ENCODE measurements around the gene RPL10. TPM values are rescaled to one million over a fixed set of nuclear protein-coding genes. Genes with fewer than 3 reads are reported as not detected.
A peak's percentile ranks its signal among the peaks of the same experiment; 100 is the strongest.

Gene RPL10
- polyA plus RNA-seq, 6 donors from 2014 or later: 3,636 to 5,147 (median 4,635) TPM

GRCh38 chrX:154436983-154437752 lies 39.0 kb downstream of the RPL10 start, which contains the start of gene GDI1:
Gene GDI1, plus strand, starts transcription at chrX:154437154. Its CDS starts 101 bp downstream, at chrX:154437255.
- ATAC-seq (ENCODE audit: low read depth in 2 of 2) (peak; percentile 70 to 76), DNase-seq (peak; percentile 59)
- peak within 1 kb of the TSS; percentile 80 to 97 (median 90) for H3K27ac Mint-ChIP-seq
- H3K4me3 Mint-ChIP-seq: peak within 1 kb of the TSS; percentile 77 to 91 (median 86)
- no peaks in the 10 kb centered on the region for H3K27me3 Mint-ChIP-seq
- peaks cover 13 to 18% (median 15%) of the 10 kb centered on the region in 3 donors for H3K4me1 Mint-ChIP-seq
- H3K9me3 Mint-ChIP-seq: peaks cover 0 to 6% (median 0%) of the 10 kb centered on the region in 7 donors
- H3K36me3 Mint-ChIP-seq: no peaks in the 10 kb centered on the region

DNA sequence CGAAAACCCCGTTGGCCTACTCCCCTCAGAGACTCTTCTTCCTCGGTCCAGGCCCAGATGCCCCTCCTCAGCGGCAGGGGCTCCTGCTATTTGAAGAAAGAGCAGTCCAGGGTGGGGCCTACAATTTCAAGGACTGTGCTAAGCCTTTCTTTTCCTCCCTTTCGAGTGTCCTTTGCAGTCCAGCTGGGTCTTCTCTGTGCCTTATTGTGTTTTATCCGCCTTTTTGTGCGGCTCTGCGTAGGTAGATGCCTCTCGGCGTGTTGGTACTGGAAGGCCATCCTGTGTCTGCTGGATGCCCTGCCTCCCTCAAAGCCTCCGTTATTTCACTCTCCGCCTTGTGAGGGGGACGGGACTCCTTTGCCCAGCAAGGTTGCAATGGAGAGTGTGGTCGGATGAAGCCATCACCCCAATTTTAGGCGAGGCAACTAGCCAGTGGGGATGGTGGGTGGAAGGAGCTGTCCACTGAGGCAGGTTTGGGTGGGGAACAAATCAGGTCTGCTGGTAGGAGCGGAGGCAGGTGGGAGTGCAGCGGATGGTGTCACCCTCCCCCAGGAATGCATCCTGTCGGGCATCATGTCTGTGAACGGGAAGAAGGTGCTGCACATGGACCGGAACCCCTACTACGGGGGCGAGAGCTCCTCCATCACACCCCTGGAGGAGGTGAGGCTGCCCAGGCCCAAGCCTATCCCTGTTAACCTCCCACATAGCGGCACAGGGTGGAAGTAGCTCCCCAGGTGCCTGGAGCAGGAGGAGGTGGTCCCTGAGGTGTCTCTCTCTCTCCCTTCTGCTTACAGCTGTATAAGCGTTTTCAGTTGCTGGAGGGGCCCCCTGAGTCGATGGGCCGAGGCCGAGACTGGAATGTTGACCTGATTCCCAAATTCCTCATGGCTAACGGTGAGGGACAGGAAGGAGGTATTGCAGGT lies 40.1 kb downstream of the RPL10 start:
- H3K36me3 Mint-ChIP-seq: no peaks in the 10 kb centered on the region
- peak overlapping the region in 5 of 6 donors; percentile 81 to 94 (median 88) for H3K27ac Mint-ChIP-seq
- DNase-seq: no peak
- no peaks in the 10 kb centered on the region for H3K27me3 Mint-ChIP-seq
- no peak for ATAC-seq (ENCODE audit: low read depth in 2 of 2)
- H3K4me1 Mint-ChIP-seq: peaks cover 13 to 18% (median 15%) of the 10 kb centered on the region in 3 donors
- H3K4me3 Mint-ChIP-seq: peak overlapping the region; percentile 68 to 91 (median 82)
- peaks cover 0 to 6% (median 0%) of the 10 kb centered on the region in 7 donors for H3K9me3 Mint-ChIP-seq

DNA sequence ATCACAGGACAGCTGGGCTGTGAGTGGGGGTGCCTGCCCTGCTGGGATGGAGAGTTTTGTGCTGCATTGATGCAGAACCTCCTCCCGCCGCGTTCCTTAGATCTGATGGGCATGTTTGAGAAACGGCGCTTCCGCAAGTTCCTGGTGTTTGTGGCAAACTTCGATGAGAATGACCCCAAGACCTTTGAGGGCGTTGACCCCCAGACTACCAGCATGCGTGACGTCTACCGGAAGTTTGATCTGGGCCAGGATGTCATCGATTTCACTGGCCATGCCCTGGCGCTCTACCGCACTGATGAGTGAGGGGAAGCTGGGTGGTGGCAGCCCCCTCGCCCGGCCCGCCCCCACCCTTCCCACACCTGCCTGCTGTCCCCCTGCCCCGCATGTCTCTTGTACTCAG lies 41.7 kb downstream of the RPL10 start:
- no peak overlapping the region for H3K27ac Mint-ChIP-seq
- H3K4me1 Mint-ChIP-seq: peaks cover 13 to 23% (median 19%) of the 10 kb centered on the region in 3 donors
- H3K9me3 Mint-ChIP-seq: peaks cover 0 to 6% (median 0%) of the 10 kb centered on the region in 7 donors
- peak overlapping the region in 1 of 8 donors; percentile 51 for H3K4me3 Mint-ChIP-seq
- H3K36me3 Mint-ChIP-seq: no peaks in the 10 kb centered on the region
- no peak for DNase-seq
- no peak for ATAC-seq (ENCODE audit: low read depth in 2 of 2)
- no peaks in the 10 kb centered on the region for H3K27me3 Mint-ChIP-seq

GRCh38 chrX:154440623-154441357 lies 42.6 kb downstream of the RPL10 start:
- no peaks in the 10 kb centered on the region for H3K36me3 Mint-ChIP-seq
- peaks cover 11 to 28% (median 18%) of the 10 kb centered on the region in 3 donors for H3K4me1 Mint-ChIP-seq
- ATAC-seq (ENCODE audit: low read depth in 2 of 2) (no peak), DNase-seq (no peak)
- H3K27me3 Mint-ChIP-seq: no peaks in the 10 kb centered on the region
- peaks cover 0 to 6% (median 0%) of the 10 kb centered on the region in 7 donors for H3K9me3 Mint-ChIP-seq
- H3K27ac Mint-ChIP-seq: peak overlapping the region in 1 of 6 donors; percentile 88
- H3K4me3 Mint-ChIP-seq: peak overlapping the region in 1 of 8 donors; percentile 57

GRCh38 chrX:154441564-154441963 lies 43.4 kb downstream of the RPL10 start:
- Mint-ChIP-seq H3K27me3 (no peaks in the 10 kb centered on the region), H3K4me1 (peaks cover 5 to 26% (median 18%) of the 10 kb centered on the region in 3 donors), H3K4me3 (peak overlapping the region in 1 of 8 donors; percentile 57), H3K27ac (peak overlapping the region in 1 of 6 donors; percentile 16), H3K36me3 (no peaks in the 10 kb centered on the region), H3K9me3 (peaks cover 0 to 6% (median 0%) of the 10 kb centered on the region in 7 donors)
- ATAC-seq (ENCODE audit: low read depth in 2 of 2) (no peak), DNase-seq (no peak)

DNA sequence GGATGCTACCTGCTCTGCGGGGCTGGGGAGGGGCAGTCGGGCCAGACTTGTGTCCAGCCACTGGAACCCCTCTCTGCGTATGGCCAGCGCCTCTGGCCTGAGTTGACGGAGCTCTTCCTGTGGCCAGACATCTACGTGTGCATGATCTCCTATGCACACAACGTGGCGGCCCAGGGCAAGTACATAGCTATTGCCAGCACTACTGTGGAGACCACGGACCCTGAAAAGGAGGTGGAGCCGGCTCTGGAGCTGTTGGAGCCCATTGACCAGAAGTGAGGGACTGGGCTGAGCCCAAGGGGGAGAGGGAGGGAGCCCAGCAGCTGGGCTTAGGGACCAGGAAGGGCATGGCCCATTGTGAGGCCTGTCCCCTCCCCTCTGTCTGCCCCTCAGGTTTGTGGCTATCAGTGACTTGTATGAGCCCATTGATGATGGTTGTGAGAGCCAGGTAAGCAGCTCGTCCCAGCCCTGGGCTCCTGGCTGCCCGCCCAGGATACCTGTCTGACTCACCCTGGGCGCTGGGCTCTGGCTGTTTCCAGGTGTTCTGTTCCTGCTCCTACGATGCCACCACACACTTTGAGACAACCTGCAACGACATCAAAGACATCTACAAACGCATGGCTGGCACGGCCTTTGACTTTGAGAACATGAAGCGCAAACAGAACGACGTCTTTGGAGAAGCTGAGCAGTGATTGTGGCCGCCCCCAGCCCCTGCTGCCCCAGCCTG lies 44.0 kb downstream of the RPL10 start:
- no peak for ATAC-seq (ENCODE audit: low read depth in 2 of 2)
- DNase-seq: no peak
- peaks cover 0 to 6% (median 0%) of the 10 kb centered on the region in 7 donors for H3K9me3 Mint-ChIP-seq
- no peaks in the 10 kb centered on the region for H3K36me3 Mint-ChIP-seq
- H3K27me3 Mint-ChIP-seq: no peaks in the 10 kb centered on the region
- peak overlapping the region in 3 of 6 donors; percentile 16 to 91 (median 49) for H3K27ac Mint-ChIP-seq
- peaks cover 8 to 26% (median 18%) of the 10 kb centered on the region in 3 donors for H3K4me1 Mint-ChIP-seq
- peak overlapping the region in 2 of 8 donors; percentile 56 to 57 for H3K4me3 Mint-ChIP-seq

GRCh38 chrX:154443479-154443910 lies 45.3 kb downstream of the RPL10 start:
- Mint-ChIP-seq H3K4me3 (peak overlapping the region; percentile 75 to 88 (median 82)), H3K9me3 (no peaks in the 10 kb centered on the region), H3K27me3 (no peaks in the 10 kb centered on the region), H3K27ac (peak overlapping the region; percentile 69 to 96 (median 94)), H3K36me3 (no peaks in the 10 kb centered on the region), H3K4me1 (peaks cover 5 to 18% (median 13%) of the 10 kb centered on the region in 3 donors)
- no peak for DNase-seq
- ATAC-seq (ENCODE audit: low read depth in 2 of 2): peak; percentile 8 to 27

DNA sequence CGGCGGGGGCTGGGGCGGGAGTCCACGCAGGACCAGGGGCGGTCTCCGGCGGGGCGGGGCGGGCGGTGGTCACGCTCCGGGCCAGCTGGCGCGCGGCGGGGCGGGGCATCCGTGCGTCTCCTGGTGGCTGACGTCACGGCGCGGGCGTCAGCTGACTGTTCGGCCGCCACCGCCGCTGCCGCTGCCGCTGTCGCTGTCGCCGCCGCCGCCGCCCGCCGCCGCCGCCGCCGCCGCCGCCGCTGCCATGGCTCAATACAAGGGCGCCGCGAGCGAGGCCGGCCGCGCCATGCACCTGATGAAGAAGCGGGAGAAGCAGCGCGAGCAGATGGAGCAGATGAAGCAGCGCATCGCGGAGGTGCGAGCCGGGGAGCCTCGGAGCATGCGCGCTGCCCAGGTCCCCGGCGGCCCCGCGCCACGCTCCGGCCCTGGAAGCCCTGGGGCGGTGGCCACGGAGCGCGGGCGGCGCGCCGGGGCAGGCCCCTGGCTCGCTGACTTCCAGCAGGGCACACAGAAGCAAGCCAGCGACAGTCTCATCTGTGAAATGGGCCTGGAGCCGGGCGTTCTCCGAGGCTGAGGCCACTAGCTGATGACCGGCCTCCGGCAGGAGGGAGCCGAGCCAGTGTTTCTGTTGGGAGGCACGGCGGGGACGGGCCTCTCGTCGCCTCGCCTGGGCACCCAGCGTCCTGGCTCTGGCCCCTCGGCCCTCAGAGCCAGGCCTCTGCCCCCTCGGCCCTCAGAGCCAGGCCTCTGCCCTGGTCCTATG lies 46.0 kb downstream of the RPL10 start, which contains the start of gene FAM50A:
Gene FAM50A (plus strand): TSS at position 150 of the 763 bp plus-strand sequence. CDS start 95 bp downstream, at position 245.
- Mint-ChIP-seq H3K4me3 (peak within 1 kb of the TSS; percentile 75 to 90 (median 84)), H3K4me1 (peaks cover 5 to 15% (median 13%) of the 10 kb centered on the region in 3 donors)

DNA sequence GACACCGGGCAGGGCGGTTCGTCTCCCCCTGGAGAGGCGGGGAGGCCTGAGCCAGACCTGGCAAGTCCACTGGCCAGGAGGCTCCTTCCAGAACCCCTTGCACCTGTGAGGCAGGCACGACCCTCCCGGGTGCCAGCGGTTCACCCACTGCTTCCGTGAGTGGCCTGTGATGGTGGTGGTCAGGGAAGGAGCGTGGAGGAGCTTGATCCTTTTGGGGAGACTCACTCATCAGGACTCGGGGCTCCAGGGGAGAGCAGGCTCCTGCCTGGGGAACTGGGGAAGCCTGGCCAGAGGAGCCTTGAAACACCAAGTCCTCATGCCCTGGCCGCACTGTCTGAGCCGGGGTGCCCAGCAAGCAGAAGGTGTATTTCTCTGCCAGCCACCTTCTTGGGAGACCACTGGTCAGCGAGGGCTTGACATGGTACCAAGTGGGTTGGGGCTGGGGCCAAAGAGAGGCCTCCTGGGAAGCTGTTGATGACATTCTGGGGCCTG lies 46.6 kb downstream of the RPL10 start:
- ATAC-seq (ENCODE audit: low read depth in 2 of 2): no peak
- Mint-ChIP-seq H3K27ac (peak overlapping the region in 2 of 6 donors; percentile 7 to 38), H3K36me3 (no peaks in the 10 kb centered on the region), H3K4me3 (peak overlapping the region; percentile 26 to 80 (median 58)), H3K4me1 (peaks cover 5 to 13% (median 13%) of the 10 kb centered on the region in 3 donors), H3K27me3 (no peaks in the 10 kb centered on the region), H3K9me3 (no peaks in the 10 kb centered on the region)
- DNase-seq: no peak

More for the DNA sequence above, 46.0 kb downstream of the RPL10 start, which contains the start of gene FAM50A:
- no peaks in the 10 kb centered on the region for H3K9me3 Mint-ChIP-seq
- H3K27ac Mint-ChIP-seq: peak within 1 kb of the TSS; percentile 69 to 96 (median 94)
- no peaks in the 10 kb centered on the region for H3K36me3 Mint-ChIP-seq
- DNase-seq (peak; percentile 79), ATAC-seq (ENCODE audit: low read depth in 2 of 2) (peak; percentile 85 to 90)
- H3K27me3 Mint-ChIP-seq: no peaks in the 10 kb centered on the region

DNA sequence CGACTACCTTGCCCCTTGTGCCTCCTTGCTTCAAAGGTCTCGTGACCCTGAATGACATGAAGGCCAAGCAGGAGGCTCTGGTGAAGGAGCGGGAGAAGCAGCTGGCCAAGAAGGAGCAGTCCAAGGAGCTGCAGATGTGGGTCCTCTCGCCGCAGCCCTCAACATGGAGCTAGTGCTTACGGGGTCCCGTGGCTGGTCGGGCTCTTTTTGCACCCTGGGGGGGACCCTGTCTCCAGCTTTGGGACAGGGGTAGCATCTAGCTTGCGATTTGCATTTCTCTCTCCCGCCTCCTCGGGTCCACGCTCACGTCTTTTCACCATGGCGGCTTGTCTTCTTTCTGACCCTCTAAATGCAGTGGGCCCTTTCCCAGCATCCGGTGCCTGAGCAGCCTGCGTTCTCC lies 47.6 kb downstream of the RPL10 start:
- Mint-ChIP-seq H3K4me3 (peak overlapping the region in 2 of 8 donors; percentile 26 to 34), H3K36me3 (no peaks in the 10 kb centered on the region), H3K27ac (peak overlapping the region in 2 of 6 donors; percentile 31 to 80), H3K27me3 (no peaks in the 10 kb centered on the region), H3K4me1 (peaks cover 5 to 13% (median 10%) of the 10 kb centered on the region in 3 donors), H3K9me3 (no peaks in the 10 kb centered on the region)
- no peak for DNase-seq
- no peak for ATAC-seq (ENCODE audit: low read depth in 2 of 2)

DNA sequence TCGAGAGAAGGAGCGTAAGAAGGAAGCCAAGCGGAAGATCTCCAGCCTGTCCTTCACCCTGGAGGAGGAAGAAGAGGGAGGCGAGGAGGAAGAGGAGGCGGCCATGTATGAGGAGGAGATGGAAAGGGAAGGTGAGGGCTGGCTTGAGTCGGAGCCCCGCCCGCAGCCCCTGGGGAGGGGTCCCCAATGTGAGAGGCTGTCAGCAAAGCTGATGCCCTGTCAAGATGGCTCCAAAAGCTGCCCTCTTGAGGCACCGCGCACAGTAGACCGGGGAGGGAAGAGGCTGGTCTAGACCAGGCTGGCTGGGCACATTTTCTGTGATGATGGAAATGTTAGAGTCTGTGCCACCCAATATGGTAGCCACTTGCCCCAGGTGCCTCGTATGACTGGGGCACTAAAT lies 48.3 kb downstream of the RPL10 start:
- Mint-ChIP-seq H3K27me3 (no peaks in the 10 kb centered on the region), H3K9me3 (no peaks in the 10 kb centered on the region), H3K36me3 (no peaks in the 10 kb centered on the region), H3K4me3 (peak overlapping the region in 1 of 8 donors; percentile 25), H3K4me1 (peaks cover 5 to 13% (median 10%) of the 10 kb centered on the region in 3 donors), H3K27ac (peak overlapping the region in 3 of 6 donors; percentile 31 to 81 (median 69))
- ATAC-seq (ENCODE audit: low read depth in 2 of 2) (no peak), DNase-seq (no peak)

Data from naive B cell (primary cell).